Forelimb muscle (tissue), 1 donor: Measurements from ENCODE around the gene JAML. TPM values are rescaled to one million over a fixed set of nuclear protein-coding genes. Genes with fewer than 3 reads are reported as not detected.

Experiments used
- DNase-seq: peaks from one replicate; pipeline ENCODE4 v3.0.0-alpha.2; 2013; ENCODE audit warnings: low read depth
- polyA plus RNA-seq: library from polyadenylated mRNA; unstranded; fragments of 120-200 nt; gene quantifications from one replicate; pipeline ENCODE4 v1.2.1, GENCODE V29; 2013; ENCODE audit not compliant: insufficient read length

Gene JAML
- polyA plus RNA-seq, 1 donor, result 1.7 TPM

DNA sequence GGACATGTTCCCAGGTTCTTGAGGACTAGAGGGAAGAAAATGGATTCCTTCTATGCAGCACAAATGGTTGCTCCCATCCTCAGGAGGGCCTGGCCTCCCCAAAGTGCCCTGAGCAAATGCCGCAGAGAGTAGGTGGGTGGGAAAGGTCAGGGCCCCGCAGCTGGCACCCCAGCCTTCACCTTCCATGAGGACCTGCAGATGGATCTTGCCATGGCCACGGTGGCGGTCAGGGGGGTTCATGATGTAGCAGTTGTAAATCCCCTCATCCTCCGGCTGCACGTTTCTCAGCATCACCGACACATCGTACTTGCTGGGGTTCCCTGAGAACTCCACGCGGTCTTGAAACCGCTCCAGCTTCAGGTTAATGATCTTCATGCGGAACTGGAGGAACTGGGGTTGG lies 56.9 kb downstream of the JAML start:
- no peak for DNase-seq

- DNase-seq, result no peak
Observed at GRCh38 chr11:118167253-118167652, 57.6 kb downstream of the JAML start.

DNA sequence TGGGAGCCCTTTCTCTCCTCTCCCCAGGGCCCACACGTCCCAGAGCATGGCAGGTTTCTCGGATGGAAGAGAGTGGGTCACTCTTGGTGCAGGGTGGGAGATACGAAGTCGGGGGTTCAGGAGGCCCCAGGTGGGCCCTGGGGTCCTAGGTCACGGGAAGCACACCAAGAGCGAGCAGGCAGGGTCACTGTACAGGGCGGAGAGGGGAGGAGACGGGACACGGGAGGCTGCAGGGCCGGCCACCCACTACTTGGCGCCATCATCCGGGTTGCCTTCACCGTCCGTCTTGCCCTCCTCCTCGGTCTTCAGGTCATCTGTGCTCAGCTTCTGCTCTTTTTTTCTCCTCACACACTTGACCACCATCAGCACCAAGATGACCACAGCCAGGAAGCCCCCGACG lies 58.2 kb downstream of the JAML start:
- no peak for DNase-seq

GRCh38 chr11:118164885-118165284 lies 59.9 kb downstream of the JAML start:
- DNase-seq, result no peak

GRCh38 chr11:118163494-118163893 lies 61.3 kb downstream of the JAML start:
- DNase-seq, result no peak

DNA sequence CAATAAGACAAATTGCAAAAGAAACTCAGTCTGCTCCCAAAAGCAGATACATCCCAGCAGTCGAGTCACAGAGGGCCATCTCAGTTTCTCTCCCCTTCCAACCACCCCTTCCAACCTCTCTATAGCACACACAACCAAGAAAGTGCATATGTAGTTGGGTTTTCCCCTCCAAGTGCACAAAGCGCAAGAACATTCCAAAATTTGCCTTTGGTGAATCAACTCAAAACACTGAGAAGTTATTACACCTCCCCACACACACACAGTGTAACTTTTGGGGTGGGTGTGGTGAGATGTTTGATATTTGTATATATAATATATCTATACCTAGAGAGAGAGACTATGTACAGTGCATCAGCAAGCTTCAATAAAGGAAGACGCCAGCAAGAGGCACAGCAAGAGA lies 62.0 kb downstream of the JAML start:
- no peak for DNase-seq

- DNase-seq, result no peak
Observed at GRCh38 chr11:118161786-118162185, 63.0 kb downstream of the JAML start.

GRCh38 chr11:118157186-118157895 lies 67.5 kb downstream of the JAML start:
- no peak for DNase-seq

GRCh38 chr11:118156531-118157185 lies 68.2 kb downstream of the JAML start:
- DNase-seq, result no peak

GRCh38 chr11:118155776-118156530 lies 68.9 kb downstream of the JAML start:
- DNase-seq, result no peak

DNA sequence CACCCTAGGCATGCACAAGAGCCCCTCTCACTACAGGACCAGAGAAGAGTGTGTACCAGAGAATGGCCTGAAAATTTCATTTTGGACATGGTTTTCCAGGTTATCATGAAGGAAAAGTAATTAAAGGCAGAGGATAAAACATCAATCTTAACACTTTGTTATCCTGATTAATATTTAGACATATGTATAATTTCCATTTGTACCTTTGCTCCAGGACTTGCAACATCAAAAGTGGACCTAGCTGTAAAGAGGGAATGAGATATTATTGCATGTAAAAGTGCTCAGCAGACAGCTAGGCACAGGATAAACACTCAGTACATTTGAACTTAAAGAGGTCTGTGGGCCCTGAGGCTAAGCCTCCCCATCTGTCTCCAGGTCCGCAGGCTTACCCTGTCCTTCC lies 70.2 kb downstream of the JAML start:
- no peak for DNase-seq

- no peak for DNase-seq
Observed at GRCh38 chr11:118153976-118154375, 70.8 kb downstream of the JAML start.

GRCh38 chr11:118153516-118153915 lies 71.3 kb downstream of the JAML start:
- DNase-seq, result no peak

DNA sequence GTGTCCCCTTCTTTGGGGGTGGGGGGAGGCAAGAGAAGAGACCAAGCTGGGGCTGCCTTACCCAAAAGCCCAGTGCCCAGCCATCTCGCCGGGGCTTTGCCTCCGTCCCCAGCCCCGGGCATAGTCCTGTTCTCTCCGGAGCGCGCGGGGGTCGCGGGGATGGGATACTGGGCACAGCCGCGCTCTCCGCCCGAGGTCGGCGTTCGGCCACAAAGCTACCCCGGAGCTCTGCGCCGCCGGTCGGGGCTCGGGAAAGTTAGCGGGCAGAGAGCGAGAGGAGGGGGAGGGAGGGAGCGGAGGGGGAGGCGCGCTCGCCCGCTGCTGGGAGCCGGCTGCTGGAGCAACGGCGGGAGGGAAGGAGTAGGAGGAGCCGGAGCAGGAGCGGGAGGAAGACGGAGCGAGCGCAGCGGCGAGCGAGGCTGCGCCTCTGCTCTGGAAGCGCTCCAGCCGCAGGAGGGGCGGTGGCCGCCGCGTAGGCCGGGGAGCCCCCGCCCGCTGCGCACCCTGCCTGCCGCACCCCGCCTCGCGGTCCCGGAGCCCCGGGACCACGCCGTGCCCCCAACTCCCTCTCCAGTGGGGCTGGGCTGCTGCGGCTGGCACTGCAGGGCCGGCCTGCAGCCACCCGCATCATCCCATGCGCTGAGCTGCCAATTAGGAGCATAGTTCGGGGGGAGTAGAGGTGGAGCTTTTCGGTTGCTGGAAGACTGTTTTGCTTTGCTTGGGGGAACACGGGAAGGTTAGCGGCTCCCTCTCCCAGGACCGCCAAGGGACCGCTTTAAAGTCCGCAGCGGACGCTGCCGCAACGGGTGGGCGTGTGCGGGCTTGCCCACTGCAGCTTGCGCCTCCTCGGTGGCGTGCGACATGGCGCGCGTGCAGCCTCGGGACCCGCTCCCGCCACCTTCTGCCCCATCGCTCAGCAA lies 72.0 kb downstream of the JAML start, which contains the start of gene SCN4B:
Gene SCN4B (minus strand): TSS at position 272 of the 920 bp plus-strand sequence. CDS start 150 bp downstream, at position 122.
- peak; percentile 50 for DNase-seq

DNA sequence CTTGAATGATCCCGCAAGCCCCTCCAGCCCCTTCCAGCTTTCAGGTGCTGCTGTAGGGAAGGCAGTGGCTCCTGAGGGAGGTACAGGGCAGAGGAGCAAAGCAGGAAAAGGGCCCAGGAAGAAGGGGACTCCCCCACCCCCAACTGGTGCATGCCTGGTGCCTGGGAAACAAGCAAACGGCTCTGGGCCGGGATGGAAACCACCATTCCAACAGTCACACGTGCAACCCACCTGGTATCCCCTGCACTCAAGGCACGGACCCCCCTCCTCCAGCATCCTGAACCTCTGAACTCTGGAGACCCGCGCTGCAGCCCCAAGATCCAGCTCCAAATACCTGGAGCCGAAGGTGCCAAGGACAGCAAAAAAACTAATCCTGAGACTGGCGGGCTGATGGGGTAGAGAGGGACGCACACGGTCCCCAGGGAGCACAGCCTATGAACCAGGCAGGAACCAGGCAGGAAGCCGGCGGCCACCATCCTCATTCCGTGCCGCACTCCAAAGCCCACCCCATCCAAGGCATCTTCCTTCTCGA lies 72.7 kb downstream of the JAML start:
- DNase-seq, result no peak

DNA sequence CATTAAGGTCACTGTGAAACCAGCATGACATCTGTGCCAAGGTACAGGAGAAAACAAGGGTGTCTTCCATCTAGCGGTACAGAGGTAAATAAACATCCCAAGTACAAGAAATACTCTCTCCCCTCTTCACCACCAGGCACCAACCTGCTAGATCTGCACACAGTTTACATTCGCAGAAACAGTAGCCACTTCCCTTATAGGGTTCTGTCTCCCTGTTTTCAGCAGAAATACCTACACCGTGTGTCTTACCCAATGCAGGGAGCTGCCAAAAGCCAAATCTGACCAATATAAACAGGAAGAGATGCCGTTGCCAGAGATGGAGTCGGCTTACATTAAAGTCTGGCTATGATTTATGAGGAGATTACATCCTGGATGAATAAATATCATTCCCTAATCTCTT lies 73.4 kb downstream of the JAML start:
- no peak for DNase-seq

DNA sequence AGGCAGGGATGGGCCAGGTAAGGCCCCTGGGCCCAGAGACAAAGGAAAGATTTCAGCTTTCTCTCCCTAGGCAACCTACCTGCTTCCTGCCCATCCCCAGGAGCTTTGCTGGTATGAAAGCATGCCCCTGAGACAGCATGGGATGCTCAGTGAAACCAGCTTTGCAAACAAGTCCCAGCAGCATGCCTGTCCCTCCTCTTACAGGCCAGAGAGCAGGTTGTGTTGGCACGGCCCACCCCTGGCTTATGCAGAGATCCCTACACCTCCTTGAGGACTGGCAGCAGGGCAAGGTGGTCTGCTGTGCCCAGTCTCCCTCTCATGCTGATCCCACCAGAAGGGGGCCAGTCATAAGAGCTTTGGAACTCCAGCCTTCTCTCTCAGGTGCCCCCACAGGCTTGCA lies 75.3 kb downstream of the JAML start:
- DNase-seq, result no peak

- no peak for DNase-seq
Observed at GRCh38 chr11:118148856-118149255, 76.0 kb downstream of the JAML start.

DNA sequence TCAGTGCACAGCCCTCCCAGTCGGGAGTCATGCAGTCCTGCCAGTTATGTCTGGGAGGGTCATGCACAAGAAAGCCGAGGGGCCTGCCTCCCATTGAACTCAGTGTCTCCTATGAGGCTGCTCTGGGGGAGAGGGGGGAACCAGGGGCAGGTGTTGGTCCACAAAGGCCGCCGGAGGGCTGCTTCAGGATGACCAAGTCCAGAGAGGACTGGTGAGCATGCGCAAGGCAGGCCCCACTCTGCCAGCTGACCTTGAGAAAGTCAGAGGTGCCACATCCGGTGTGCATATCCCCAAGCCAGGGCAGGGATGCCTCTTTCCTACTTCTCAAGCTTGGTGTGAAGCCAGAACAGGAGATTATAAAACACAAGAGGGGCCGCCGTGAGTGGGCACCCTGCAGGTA lies 76.6 kb downstream of the JAML start:
- DNase-seq, result no peak

- DNase-seq, result no peak
Observed at GRCh38 chr11:118147502-118147901, 77.3 kb downstream of the JAML start.

DNA sequence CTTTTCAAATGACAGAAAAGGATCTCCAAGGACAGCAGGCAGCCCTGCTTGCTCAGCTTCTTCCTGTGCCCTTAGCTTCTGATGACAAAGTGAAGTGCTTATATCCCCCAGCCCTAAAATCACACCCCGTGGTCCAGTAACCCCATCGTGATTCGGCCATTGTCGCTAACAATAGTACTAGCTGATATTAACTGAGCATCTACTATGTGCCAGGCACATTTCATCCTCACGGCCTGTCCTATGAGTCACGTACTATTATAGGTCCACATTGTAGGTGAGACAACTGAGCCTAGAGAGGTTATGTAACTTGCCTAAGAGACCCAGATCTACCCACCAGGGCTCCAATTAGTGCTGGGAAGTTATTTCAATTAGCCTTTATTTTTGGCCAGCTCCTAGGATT lies 78.3 kb downstream of the JAML start:
- no peak for DNase-seq
